Suprapubic skin (tissue), 4 donors: ENCODE measurements around the gene NRXN3. TPM values are rescaled to one million over a fixed set of nuclear protein-coding genes. Genes with fewer than 3 reads are reported as not detected.

ENCODE experiments used
- DNase-seq, 2 donors: peaks; one replicate each; pipeline ENCODE4 v3.0.0-alpha.2; 2019; ENCODE audit warnings: low spot score in 2 of 2
- H3K27ac ChIP-seq: fragments of 200-600 bp; sonication (generic); one replicate; pipeline ENCODE4 v1.5.1; 2019
- H3K27me3 ChIP-seq: fragments of 200-600 bp; sonication (generic); one replicate; pipeline ENCODE4 v1.5.1; 2019
- H3K36me3 ChIP-seq: fragments of 200-600 bp; sonication (generic); one replicate; pipeline ENCODE4 v1.5.1; 2019
- H3K4me1 ChIP-seq: fragments of 200-600 bp; sonication (generic); one replicate; pipeline ENCODE4 v1.5.1; 2019
- H3K4me3 ChIP-seq: fragments of 200-600 bp; sonication (generic); one replicate; pipeline ENCODE4 v1.5.1; 2019; ENCODE audit warnings: mild to moderate bottlenecking
- H3K9me3 ChIP-seq: fragments of 200-600 bp; sonication (generic); one replicate; pipeline ENCODE4 v1.5.1; 2019
- CTCF ChIP-seq, 2 donors: fragments of 200-600 bp in 1 of 2; fragments of 450-650 bp in 1 of 2; sonication (generic) in 1 of 2; IDR thresholded peaks; one replicate each; pipeline ENCODE4 v1.5.1; 2016 to 2019; ENCODE audit warnings: antibody characterized with exemption in 2 of 2, mild to moderate bottlenecking in 1 of 2, moderate library complexity in 1 of 2
- EP300 ChIP-seq: sonication (generic); formaldehyde crosslinking; IDR thresholded peaks from one replicate; pipeline ENCODE4 v1.6.1; 2017; ENCODE audit warnings: antibody characterized with exemption
- POLR2A ChIP-seq, 2 donors: fragments of 450-650 bp; IDR thresholded peaks; one replicate each; pipeline ENCODE4 v1.6.1; 2017; ENCODE audit warnings: antibody characterized with exemption in 2 of 2, mild to moderate bottlenecking in 2 of 2, moderate library complexity in 2 of 2
- POLR2AphosphoS5 ChIP-seq, 3 donors: sonication (generic); formaldehyde crosslinking; IDR thresholded peaks; one replicate each; pipeline ENCODE4 v1.6.1; 2017; ENCODE audit warnings: antibody characterized with exemption in 3 of 3
- WGBS: methylation state at CpG from one replicate; pipeline ENCODE4 v1.1.5; 2018; 5-methylcytosine and 5-hydroxymethylcytosine counted together
- total RNA-seq, 4 donors: library from RNA; depleted of rRNA; stranded (reverse); fragments of >200 nt; gene quantifications; one replicate each; pipeline ENCODE4 v1.1.0, GENCODE V29; 2016

The NRXN3 gene
- total RNA-seq, 4 donors from 2014 or later = 0.79 to 4.3 (median 3.3) TPM

- DNase-seq = no peak
- no peak overlapping the region for H3K4me3 ChIP-seq
- 90% methylated on average over 6 of the region's 6 CpGs for WGBS
These were observed 583.9 kb downstream of the NRXN3 start for GRCh38 chr14:78754059-78754458.

GRCh38 chr14:78758333-78758732 lies 588.2 kb downstream of the NRXN3 start:
- H3K27ac ChIP-seq = no peak overlapping the region

More at GRCh38 chr14:78754059-78754458, 583.9 kb downstream of the NRXN3 start:
- H3K27me3 ChIP-seq = no peaks in the 10 kb centered on the region
- H3K9me3 ChIP-seq = no peaks in the 10 kb centered on the region
- H3K36me3 ChIP-seq = no peaks in the 10 kb centered on the region
- H3K27ac ChIP-seq = no peak overlapping the region
- H3K4me1 ChIP-seq = no peaks in the 10 kb centered on the region
- TF ChIP-seq EP300 (no peak), CTCF (IDR thresholded peaks at IDR 0.05) (no peak), POLR2A (IDR thresholded peaks at IDR 0.05) (no peak), POLR2AphosphoS5 (IDR thresholded peaks at IDR 0.05) (no peak)

GRCh38 chr14:78762331-78762730 lies 592.2 kb downstream of the NRXN3 start:
- Histone ChIP-seq H3K36me3 (no peaks in the 10 kb centered on the region), H3K9me3 (no peaks in the 10 kb centered on the region), H3K27ac (no peak overlapping the region), H3K27me3 (no peaks in the 10 kb centered on the region), H3K4me1 (no peaks in the 10 kb centered on the region), H3K4me3 (no peak overlapping the region)
- WGBS = 78% methylated on average over 7 of the region's 7 CpGs
- no peak for TF ChIP-seq CTCF (IDR thresholded peaks at IDR 0.05)
- TF ChIP-seq POLR2AphosphoS5 (IDR thresholded peaks at IDR 0.05) = no peak
- TF ChIP-seq POLR2A (IDR thresholded peaks at IDR 0.05) = no peak
- no peak for TF ChIP-seq EP300
- no peak for DNase-seq

More at GRCh38 chr14:78758333-78758732, 588.2 kb downstream of the NRXN3 start:
- Histone ChIP-seq H3K36me3 (no peaks in the 10 kb centered on the region), H3K9me3 (no peaks in the 10 kb centered on the region), H3K4me3 (no peak overlapping the region), H3K4me1 (no peaks in the 10 kb centered on the region), H3K27me3 (no peaks in the 10 kb centered on the region)
- 51% methylated on average over 4 of the region's 4 CpGs for WGBS
- DNase-seq = no peak
- TF ChIP-seq EP300 (no peak), POLR2AphosphoS5 (IDR thresholded peaks at IDR 0.05) (no peak), CTCF (IDR thresholded peaks at IDR 0.05) (no peak), POLR2A (IDR thresholded peaks at IDR 0.05) (no peak)

GRCh38 chr14:78763746-78764145 lies 593.6 kb downstream of the NRXN3 start:
- H3K27ac ChIP-seq = no peak overlapping the region
- no peaks in the 10 kb centered on the region for H3K27me3 ChIP-seq
- H3K36me3 ChIP-seq = no peaks in the 10 kb centered on the region
- TF ChIP-seq POLR2AphosphoS5 (IDR thresholded peaks at IDR 0.05) = no peak
- TF ChIP-seq CTCF (IDR thresholded peaks at IDR 0.05) = no peak
- TF ChIP-seq POLR2A (IDR thresholded peaks at IDR 0.05) = no peak
- no peak for TF ChIP-seq EP300
- no peaks in the 10 kb centered on the region for H3K4me1 ChIP-seq
- 81% methylated on average over 1 of the region's 1 CpG for WGBS
- no peak overlapping the region for H3K4me3 ChIP-seq
- no peak for DNase-seq
- H3K9me3 ChIP-seq = no peaks in the 10 kb centered on the region

GRCh38 chr14:78764240-78764639 lies 594.1 kb downstream of the NRXN3 start:
- H3K4me1 ChIP-seq = no peaks in the 10 kb centered on the region
- no peak overlapping the region for H3K4me3 ChIP-seq
- no peaks in the 10 kb centered on the region for H3K27me3 ChIP-seq
- no peak for TF ChIP-seq POLR2A (IDR thresholded peaks at IDR 0.05)
- no peak for TF ChIP-seq CTCF (IDR thresholded peaks at IDR 0.05)
- TF ChIP-seq POLR2AphosphoS5 (IDR thresholded peaks at IDR 0.05) = no peak
- TF ChIP-seq EP300 = no peak
- 29% methylated on average over 5 of the region's 5 CpGs for WGBS
- no peaks in the 10 kb centered on the region for H3K9me3 ChIP-seq
- H3K36me3 ChIP-seq = no peaks in the 10 kb centered on the region
- H3K27ac ChIP-seq = no peak overlapping the region
- DNase-seq = no peak
